ENCODE results near the gene LRTM2. TPM values are rescaled to one million over a fixed set of nuclear protein-coding genes. Genes with fewer than 3 reads are reported as not detected.

Gene LRTM2
- total RNA-seq, 1 donor from 2014 or later, result not detected

DNA sequence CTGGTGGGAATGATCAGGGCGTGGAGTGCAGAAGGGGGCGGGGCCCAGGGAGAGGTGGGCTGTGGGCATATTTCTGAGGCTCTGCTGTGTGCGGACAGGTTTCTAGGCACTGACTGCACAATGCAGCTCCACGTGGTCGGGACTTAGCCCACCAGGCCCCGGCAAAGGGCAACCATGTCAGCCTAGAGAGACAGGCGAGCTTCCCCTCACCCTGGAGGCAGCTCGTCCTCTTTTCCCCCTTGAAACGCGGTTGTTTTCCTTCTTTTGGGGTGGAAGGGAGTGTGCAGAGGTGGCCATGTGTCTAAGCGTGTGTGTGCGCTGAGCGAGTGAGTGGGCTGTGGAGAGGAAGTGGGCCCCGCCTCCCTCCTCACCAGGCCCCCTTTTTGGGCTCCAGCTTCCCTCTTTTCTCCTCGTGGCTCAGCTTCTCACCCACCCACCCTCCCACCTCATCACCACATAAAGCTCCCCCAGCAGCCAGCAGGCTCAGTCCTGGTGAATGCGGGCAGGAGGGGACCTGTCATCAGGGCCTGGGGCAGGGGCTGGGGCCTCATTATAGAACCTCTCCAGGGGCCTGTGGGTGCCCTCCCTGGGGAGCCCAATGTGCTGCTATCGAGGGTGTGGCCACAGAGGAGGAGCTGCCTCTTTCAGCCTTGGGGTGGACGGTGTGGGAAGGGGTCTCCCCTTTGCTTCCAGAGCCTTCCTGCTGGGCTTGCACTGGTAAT lies 22.0 kb downstream of the LRTM2 start:
- DNase-seq (peak; percentile 59), ATAC-seq (peak; percentile 56)
- H3K27ac ChIP-seq, result no peak overlapping the region
- H3K4me1 ChIP-seq, result no peaks in the 10 kb centered on the region
- no peaks in the 10 kb centered on the region for H3K9me3 ChIP-seq
- no peak overlapping the region for H3K4me3 ChIP-seq
- H3K27me3 ChIP-seq, result peaks cover 16% of the 10 kb centered on the region
- TF ChIP-seq, protein P1, sequence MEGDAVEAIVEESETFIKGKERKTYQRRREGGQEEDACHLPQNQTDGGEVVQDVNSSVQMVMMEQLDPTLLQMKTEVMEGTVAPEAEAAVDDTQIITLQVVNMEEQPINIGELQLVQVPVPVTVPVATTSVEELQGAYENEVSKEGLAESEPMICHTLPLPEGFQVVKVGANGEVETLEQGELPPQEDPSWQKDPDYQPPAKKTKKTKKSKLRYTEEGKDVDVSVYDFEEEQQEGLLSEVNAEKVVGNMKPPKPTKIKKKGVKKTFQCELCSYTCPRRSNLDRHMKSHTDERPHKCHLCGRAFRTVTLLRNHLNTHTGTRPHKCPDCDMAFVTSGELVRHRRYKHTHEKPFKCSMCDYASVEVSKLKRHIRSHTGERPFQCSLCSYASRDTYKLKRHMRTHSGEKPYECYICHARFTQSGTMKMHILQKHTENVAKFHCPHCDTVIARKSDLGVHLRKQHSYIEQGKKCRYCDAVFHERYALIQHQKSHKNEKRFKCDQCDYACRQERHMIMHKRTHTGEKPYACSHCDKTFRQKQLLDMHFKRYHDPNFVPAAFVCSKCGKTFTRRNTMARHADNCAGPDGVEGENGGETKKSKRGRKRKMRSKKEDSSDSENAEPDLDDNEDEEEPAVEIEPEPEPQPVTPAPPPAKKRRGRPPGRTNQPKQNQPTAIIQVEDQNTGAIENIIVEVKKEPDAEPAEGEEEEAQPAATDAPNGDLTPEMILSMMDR (IDR thresholded peaks at IDR 0.05), result no peak
- intact Hi-C loops (cut with DNase I), result no loop called here
- H3K36me3 ChIP-seq, result no peaks in the 10 kb centered on the region

DNA sequence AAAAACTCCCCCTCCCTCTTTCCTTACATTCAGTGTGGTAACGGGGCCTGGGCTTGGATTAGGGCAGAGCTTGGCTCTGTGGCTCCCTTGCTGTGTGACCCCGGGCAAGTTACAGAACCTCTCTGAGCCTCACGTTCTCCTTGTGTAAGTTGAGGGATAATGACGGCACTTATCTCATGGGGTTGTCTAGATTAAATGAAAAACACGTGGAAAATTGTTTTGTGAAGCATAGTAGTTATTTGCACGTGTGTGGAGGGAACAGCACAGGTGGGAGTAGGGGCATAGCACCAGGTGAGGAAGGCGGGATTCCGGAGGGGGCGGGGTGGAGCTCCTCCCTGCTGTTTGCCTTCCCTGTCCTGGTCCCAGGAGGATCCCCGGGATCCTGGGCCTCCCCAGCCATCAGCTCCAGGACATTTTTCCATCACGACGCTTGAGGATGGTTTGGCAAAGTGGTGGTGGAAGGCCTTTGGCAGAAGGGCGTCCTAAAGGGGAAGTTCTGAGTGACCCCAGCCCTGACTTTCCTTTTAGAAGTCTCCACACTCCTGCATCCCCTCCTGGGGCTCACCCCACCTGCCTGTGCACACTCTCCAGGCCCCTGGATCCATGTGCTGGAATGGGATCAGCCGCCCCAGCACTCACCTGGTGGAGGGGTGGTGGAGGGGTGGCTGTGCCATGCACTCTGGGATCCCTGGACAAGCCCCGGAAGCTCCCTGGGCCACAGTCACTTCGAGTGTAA lies 22.7 kb downstream of the LRTM2 start:
- TF ChIP-seq, protein P1 (IDR thresholded peaks at IDR 0.05), result no peak
- peak; percentile 46 for DNase-seq
- intact Hi-C loops (cut with DNase I), result no loop called here
- no peak overlapping the region for H3K27ac ChIP-seq
- H3K4me1 ChIP-seq, result no peaks in the 10 kb centered on the region
- no peaks in the 10 kb centered on the region for H3K9me3 ChIP-seq
- H3K4me3 ChIP-seq, result no peak overlapping the region
- no peaks in the 10 kb centered on the region for H3K36me3 ChIP-seq
- peaks cover 16% of the 10 kb centered on the region for H3K27me3 ChIP-seq
- no peak for ATAC-seq

DNA sequence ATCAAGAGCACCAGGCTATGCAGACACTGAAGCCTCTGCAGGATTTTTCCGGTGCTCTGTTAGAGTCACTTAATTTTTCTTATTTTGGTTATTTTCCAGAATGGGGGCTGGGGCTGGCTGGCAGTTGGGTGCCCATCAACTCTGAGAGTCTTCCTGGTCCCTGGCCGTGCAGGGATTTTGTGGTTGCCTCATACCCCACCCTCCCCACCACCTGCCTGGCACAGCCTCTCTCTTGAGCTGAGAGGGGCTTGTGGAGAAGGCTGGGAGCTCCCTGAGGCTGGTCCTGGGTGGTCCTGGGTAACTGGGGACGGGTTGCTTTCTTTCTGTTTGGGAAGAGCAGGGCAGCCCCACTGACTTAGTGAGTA lies 23.3 kb downstream of the LRTM2 start:
- no peak overlapping the region for H3K4me3 ChIP-seq
- no peaks in the 10 kb centered on the region for H3K36me3 ChIP-seq
- no peak overlapping the region for H3K27ac ChIP-seq
- H3K27me3 ChIP-seq, result peaks cover 16% of the 10 kb centered on the region
- ATAC-seq (no peak), DNase-seq (peak; percentile 21)
- TF ChIP-seq, protein P1 (IDR thresholded peaks at IDR 0.05), result no peak
- H3K4me1 ChIP-seq, result no peaks in the 10 kb centered on the region
- no peaks in the 10 kb centered on the region for H3K9me3 ChIP-seq
- intact Hi-C loops (cut with DNase I), result no loop called here

DNA sequence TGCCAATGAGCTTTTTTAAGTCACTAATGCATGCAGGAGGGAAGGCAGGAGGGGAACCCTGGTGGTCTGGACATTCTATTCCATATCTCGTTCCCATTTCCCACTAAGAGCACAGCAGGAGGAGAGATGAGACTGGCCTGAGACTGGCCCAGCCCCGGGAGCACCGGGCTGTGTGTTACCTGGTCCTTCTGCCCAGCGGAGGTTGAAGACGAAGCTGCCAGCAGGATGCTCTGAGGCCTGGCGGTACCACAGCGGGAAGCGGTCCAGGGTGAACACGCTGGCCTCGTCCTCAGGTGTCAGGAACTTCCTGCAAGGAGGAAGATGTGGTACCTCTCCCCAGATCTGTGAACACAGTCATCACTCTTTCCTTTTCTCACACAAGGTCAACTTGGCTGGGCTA lies 23.9 kb downstream of the LRTM2 start:
- DNase-seq (peak; percentile 38), ATAC-seq (no peak)
- H3K27me3 ChIP-seq, result peaks cover 16% of the 10 kb centered on the region
- no peaks in the 10 kb centered on the region for H3K36me3 ChIP-seq
- intact Hi-C loops (cut with DNase I), result no loop called here
- H3K9me3 ChIP-seq, result no peaks in the 10 kb centered on the region
- TF ChIP-seq, protein P1 (IDR thresholded peaks at IDR 0.05), result no peak
- H3K27ac ChIP-seq, result no peak overlapping the region
- no peak overlapping the region for H3K4me3 ChIP-seq
- H3K4me1 ChIP-seq, result no peaks in the 10 kb centered on the region

DNA sequence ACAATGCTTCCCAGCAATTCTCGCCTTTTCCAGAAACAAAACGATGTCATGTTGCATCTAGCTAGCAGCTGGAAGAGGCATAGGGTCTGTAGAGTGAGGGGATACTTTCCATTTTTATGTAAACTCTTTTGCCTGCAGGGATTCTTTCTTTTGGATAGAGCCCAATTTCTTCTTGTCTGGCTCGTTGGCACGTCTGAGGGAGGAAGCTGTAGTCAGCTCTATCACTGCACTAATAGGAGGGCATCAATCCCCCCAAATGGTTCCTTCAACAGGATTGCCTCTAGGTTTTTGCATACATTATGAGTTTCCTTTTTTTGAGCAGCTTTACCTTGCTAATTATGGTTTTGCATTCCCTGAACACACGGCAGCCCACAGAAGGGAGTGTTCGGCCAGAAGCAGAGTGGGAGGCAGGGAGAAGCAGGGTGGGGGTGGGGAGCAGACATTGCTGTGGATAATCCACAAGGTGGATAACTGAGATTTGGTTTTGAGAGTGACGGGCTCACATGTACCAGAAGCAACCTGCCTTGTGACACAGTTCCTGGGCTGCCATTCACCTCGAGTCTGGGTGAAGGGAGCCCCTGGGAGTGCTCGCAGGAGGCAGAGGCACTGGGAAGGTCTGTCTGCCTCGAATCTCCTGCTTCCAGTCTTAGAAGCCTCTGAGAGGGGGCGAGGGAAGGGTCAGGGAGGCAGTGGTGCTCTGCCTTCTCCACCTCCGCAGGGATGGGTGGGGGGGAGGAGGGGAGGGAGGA lies 24.5 kb downstream of the LRTM2 start:
- TF ChIP-seq, protein P1 (IDR thresholded peaks at IDR 0.05), result no peak
- Histone ChIP-seq H3K27ac (no peak overlapping the region), H3K27me3 (peaks cover 16% of the 10 kb centered on the region), H3K36me3 (no peaks in the 10 kb centered on the region), H3K4me1 (no peaks in the 10 kb centered on the region), H3K4me3 (no peak overlapping the region), H3K9me3 (no peaks in the 10 kb centered on the region)
- intact Hi-C loops (cut with DNase I), result no loop called here
- DNase-seq (no peak), ATAC-seq (no peak)
